Neural cell (in vitro differentiated cells): ENCODE measurements around the gene LZTFL1. TPM values are rescaled to one million over a fixed set of nuclear protein-coding genes. Genes with fewer than 3 reads are reported as not detected.

Source experiments
- H2AFZ ChIP-seq: fragments of 200-600, 300-800 bp; sonication (generic), shearing (Covaris generic); 2 replicates; pipeline ENCODE4 v1.6.0; 2014; ENCODE audit warnings: low read depth, mild to moderate bottlenecking, antibody characterized with exemption, low read length, moderate library complexity
- H3F3A ChIP-seq: fragments of 200-600 bp; shearing (Covaris generic); 2 replicates; pipeline ENCODE4 v1.6.1; 2016; ENCODE audit warnings: mild to moderate bottlenecking, moderate library complexity, mixed read lengths, antibody characterized with exemption, low read length; ENCODE audit not compliant: insufficient read depth, poor library complexity, severe bottlenecking
- H3K27ac ChIP-seq: fragments of 200-600, 300-800 bp; sonication (generic), shearing (Covaris generic); 2 replicates; pipeline ENCODE4 v1.5.1; 2014; ENCODE audit warnings: mild to moderate bottlenecking, low read length, moderate library complexity
- H3K27me3 ChIP-seq: fragments of 300-800, 200-600 bp; sonication (generic), shearing (Covaris generic); 2 replicates; pipeline ENCODE4 v1.6.0; 2014; ENCODE audit warnings: mild to moderate bottlenecking, low read depth, low read length, moderate library complexity; ENCODE audit not compliant: insufficient read depth
- H3K36me3 ChIP-seq: fragments of 300-800, 200-600 bp; sonication (generic), shearing (Covaris generic); 2 replicates; pipeline ENCODE4 v1.5.1; 2014; ENCODE audit warnings: mild to moderate bottlenecking, antibody characterized with exemption, low read length, moderate library complexity; ENCODE audit not compliant: insufficient read depth
- H3K4me2 ChIP-seq: fragments of 300-800, 200-600 bp; sonication (generic), shearing (Covaris generic); 2 replicates; pipeline ENCODE4 v1.6.0; 2014; ENCODE audit warnings: mild to moderate bottlenecking, low read length
- H3K4me3 ChIP-seq: fragments of 300-800, 200-600 bp; sonication (generic), shearing (Covaris generic); 2 replicates; pipeline ENCODE4 v1.5.1; 2014; ENCODE audit warnings: mild to moderate bottlenecking, low read length, moderate library complexity
- H3K79me2 ChIP-seq: fragments of 200-600 bp; shearing (Covaris generic); replicated peaks from 2 replicates; pipeline ENCODE4 v1.6.0; 2014; ENCODE audit warnings: mild to moderate bottlenecking, low read length, moderate library complexity; ENCODE audit not compliant: insufficient read depth
- H3K9ac ChIP-seq: fragments of 300-800, 200-600 bp; sonication (generic), shearing (Covaris generic); 2 replicates; pipeline ENCODE4 v1.6.1; 2016; ENCODE audit warnings: mild to moderate bottlenecking, low read length, mixed read lengths
- H3K9me2 ChIP-seq: fragments of 200-600 bp; shearing (Covaris generic); 2 replicates; pipeline ENCODE4 v1.6.1; 2016; ENCODE audit warnings: mild to moderate bottlenecking, low read length, mixed read lengths; ENCODE audit not compliant: insufficient read depth
- H3K9me3 ChIP-seq: fragments of 200-600, 300-800 bp; sonication (generic), shearing (Covaris generic); 2 replicates; pipeline ENCODE4 v1.6.1; 2016; ENCODE audit warnings: mild to moderate bottlenecking, mixed run types, low read length, moderate library complexity, mixed read lengths
- H4K20me1 ChIP-seq: fragments of 200-600 bp; shearing (Covaris generic); 2 replicates; pipeline ENCODE4 v1.6.1; 2016; ENCODE audit warnings: mild to moderate bottlenecking, mixed run types; ENCODE audit not compliant: insufficient read depth
- EP300 ChIP-seq: fragments of 450-650 bp; conservative IDR thresholded peaks from 2 replicates; pipeline ENCODE4 v1.6.1; 2014; ENCODE audit warnings: antibody characterized with exemption, mild to moderate bottlenecking, moderate library complexity; ENCODE audit not compliant: poor library complexity, severe bottlenecking
- MXI1 ChIP-seq: fragments of 450-650 bp; conservative IDR thresholded peaks from 2 replicates; pipeline ENCODE4 v1.6.1; 2014; ENCODE audit warnings: antibody characterized with exemption, mild to moderate bottlenecking; ENCODE audit not compliant: poor library complexity, severe bottlenecking
- POLR2AphosphoS5 ChIP-seq: IDR thresholded peaks from 2 replicates; pipeline ENCODE4 v1.6.1; 2012
- RAD21 ChIP-seq: fragments of 450-650 bp; conservative IDR thresholded peaks from 2 replicates; pipeline ENCODE4 v1.6.1; 2014; ENCODE audit warnings: antibody characterized with exemption, mild to moderate bottlenecking, moderate library complexity
- SMC3 ChIP-seq: fragments of 450-650 bp; conservative IDR thresholded peaks from 2 replicates; pipeline ENCODE4 v1.6.1; 2014; ENCODE audit warnings: antibody characterized with exemption, mild to moderate bottlenecking, moderate library complexity; ENCODE audit not compliant: poor library complexity
- polyA plus RNA-seq: library from polyadenylated mRNA; depleted of rRNA; stranded (reverse); fragments of >200 nt; gene quantifications from 2 replicates; pipeline ENCODE4 v1.2.3, GENCODE V29; 2014
- TF ChIP-seq, protein P1 (sequence below): IDR thresholded peaks from 2 replicates; pipeline ENCODE4 v1.6.1; 2012; ENCODE audit warnings: borderline replicate concordance
- TF ChIP-seq, protein P2 (sequence below): fragments of 450-650 bp; IDR thresholded peaks from 2 replicates; pipeline ENCODE4 v1.5.1; 2014; ENCODE audit warnings: antibody characterized with exemption, mild to moderate bottlenecking, moderate library complexity; ENCODE audit not compliant: poor library complexity, severe bottlenecking

The LZTFL1 gene
- polyA plus RNA-seq, 1 donor from 2014 or later: 26.8 TPM

GRCh38 chr3:45775571-45776300 lies 66.2 kb downstream of the LZTFL1 start:
- no peaks in the 10 kb centered on the region for H3K9me3 ChIP-seq
- H3K36me3 ChIP-seq: no peaks in the 10 kb centered on the region
- no peak overlapping the region for H3K4me3 ChIP-seq
- no peaks in the 10 kb centered on the region for H3K27me3 ChIP-seq
- H4K20me1 ChIP-seq: no peaks in the 10 kb centered on the region
- H3K9me2 ChIP-seq: no peaks in the 10 kb centered on the region
- no peak overlapping the region for H3K27ac ChIP-seq
- H2AFZ ChIP-seq: no peak overlapping the region
- TF ChIP-seq, protein P1, sequence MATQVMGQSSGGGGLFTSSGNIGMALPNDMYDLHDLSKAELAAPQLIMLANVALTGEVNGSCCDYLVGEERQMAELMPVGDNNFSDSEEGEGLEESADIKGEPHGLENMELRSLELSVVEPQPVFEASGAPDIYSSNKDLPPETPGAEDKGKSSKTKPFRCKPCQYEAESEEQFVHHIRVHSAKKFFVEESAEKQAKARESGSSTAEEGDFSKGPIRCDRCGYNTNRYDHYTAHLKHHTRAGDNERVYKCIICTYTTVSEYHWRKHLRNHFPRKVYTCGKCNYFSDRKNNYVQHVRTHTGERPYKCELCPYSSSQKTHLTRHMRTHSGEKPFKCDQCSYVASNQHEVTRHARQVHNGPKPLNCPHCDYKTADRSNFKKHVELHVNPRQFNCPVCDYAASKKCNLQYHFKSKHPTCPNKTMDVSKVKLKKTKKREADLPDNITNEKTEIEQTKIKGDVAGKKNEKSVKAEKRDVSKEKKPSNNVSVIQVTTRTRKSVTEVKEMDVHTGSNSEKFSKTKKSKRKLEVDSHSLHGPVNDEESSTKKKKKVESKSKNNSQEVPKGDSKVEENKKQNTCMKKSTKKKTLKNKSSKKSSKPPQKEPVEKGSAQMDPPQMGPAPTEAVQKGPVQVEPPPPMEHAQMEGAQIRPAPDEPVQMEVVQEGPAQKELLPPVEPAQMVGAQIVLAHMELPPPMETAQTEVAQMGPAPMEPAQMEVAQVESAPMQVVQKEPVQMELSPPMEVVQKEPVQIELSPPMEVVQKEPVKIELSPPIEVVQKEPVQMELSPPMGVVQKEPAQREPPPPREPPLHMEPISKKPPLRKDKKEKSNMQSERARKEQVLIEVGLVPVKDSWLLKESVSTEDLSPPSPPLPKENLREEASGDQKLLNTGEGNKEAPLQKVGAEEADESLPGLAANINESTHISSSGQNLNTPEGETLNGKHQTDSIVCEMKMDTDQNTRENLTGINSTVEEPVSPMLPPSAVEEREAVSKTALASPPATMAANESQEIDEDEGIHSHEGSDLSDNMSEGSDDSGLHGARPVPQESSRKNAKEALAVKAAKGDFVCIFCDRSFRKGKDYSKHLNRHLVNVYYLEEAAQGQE: no peak
- TF ChIP-seq POLR2AphosphoS5: no peak
- no peak for TF ChIP-seq SMC3
- TF ChIP-seq RAD21: no peak
- TF ChIP-seq, protein P2, sequence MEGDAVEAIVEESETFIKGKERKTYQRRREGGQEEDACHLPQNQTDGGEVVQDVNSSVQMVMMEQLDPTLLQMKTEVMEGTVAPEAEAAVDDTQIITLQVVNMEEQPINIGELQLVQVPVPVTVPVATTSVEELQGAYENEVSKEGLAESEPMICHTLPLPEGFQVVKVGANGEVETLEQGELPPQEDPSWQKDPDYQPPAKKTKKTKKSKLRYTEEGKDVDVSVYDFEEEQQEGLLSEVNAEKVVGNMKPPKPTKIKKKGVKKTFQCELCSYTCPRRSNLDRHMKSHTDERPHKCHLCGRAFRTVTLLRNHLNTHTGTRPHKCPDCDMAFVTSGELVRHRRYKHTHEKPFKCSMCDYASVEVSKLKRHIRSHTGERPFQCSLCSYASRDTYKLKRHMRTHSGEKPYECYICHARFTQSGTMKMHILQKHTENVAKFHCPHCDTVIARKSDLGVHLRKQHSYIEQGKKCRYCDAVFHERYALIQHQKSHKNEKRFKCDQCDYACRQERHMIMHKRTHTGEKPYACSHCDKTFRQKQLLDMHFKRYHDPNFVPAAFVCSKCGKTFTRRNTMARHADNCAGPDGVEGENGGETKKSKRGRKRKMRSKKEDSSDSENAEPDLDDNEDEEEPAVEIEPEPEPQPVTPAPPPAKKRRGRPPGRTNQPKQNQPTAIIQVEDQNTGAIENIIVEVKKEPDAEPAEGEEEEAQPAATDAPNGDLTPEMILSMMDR: no peak
- no peak for TF ChIP-seq MXI1
- no peak for TF ChIP-seq EP300
- no peak overlapping the region for H3K9ac ChIP-seq
- no peaks in the 10 kb centered on the region for H3K79me2 ChIP-seq
- H3F3A ChIP-seq: no peaks in the 10 kb centered on the region
- no peak overlapping the region for H3K4me2 ChIP-seq

- H3K4me2 ChIP-seq: no peak overlapping the region
- no peak for TF ChIP-seq SMC3
- TF ChIP-seq, protein P1: no peak
- H3F3A ChIP-seq: no peaks in the 10 kb centered on the region
- H3K27ac ChIP-seq: no peak overlapping the region
- H3K4me3 ChIP-seq: no peak overlapping the region
- H3K9me3 ChIP-seq: no peaks in the 10 kb centered on the region
- no peaks in the 10 kb centered on the region for H3K36me3 ChIP-seq
- H2AFZ ChIP-seq: no peak overlapping the region
- no peaks in the 10 kb centered on the region for H3K79me2 ChIP-seq
- no peaks in the 10 kb centered on the region for H4K20me1 ChIP-seq
- no peaks in the 10 kb centered on the region for H3K27me3 ChIP-seq
- no peak overlapping the region for H3K9ac ChIP-seq
- H3K9me2 ChIP-seq: no peaks in the 10 kb centered on the region
Measured at GRCh38 chr3:45774581-45775521, 67.1 kb downstream of the LZTFL1 start.
